SH-SY5Y (cell line): ENCODE measurements around the gene MRPL44.

ENCODE experiments used
- GATA2 ChIP-seq: IDR thresholded peaks from 2 replicates; pipeline ENCODE4 v1.6.1; 2011; ENCODE audit warnings: mild to moderate bottlenecking, low read depth, low read length
- GATA3 ChIP-seq: IDR thresholded peaks from 2 replicates; pipeline ENCODE4 v1.6.1; 2011; ENCODE audit warnings: low read depth, mild to moderate bottlenecking, low read length, moderate library complexity

GRCh38 chr2:223935459-223936125, 21.7 kb upstream of the MRPL44 start:
- no peak for TF ChIP-seq GATA3
- no peak for TF ChIP-seq GATA2
